ENCODE data around the gene DNM3. TPM values are rescaled to one million over a fixed set of nuclear protein-coding genes. Genes with fewer than 3 reads are reported as not detected.

Gene DNM3
- total RNA-seq, 1 experiment from 2014 or later = 2.7 TPM

DNA sequence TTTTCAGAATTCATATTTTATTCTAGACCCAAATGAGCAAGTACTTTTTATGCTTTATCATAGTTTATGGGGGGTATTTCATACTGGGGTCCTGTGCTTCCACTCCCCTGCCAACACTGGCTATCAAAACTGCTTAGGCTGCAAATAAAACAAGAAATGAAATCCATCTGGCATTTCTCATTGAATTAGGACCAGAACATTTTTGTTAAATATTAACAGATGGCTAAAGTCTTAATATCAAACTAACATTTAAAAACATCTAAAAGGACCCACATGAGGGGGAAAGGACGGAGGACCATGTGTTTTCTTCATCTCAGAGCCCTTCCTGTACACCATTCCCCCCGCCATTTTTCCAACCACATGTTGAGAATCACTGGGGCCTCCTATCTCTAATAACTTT is 411.7 kb downstream of the DNM3 start:
- Histone ChIP-seq H3K79me1 (ENCODE audit: insufficient read depth, low read depth, low read length, poor library complexity, severe bottlenecking) (no peaks in the 10 kb centered on the region), H4K20me1 (ENCODE audit: control insufficient read depth, insufficient read depth, insufficient read length) (no peaks in the 10 kb centered on the region), H2BK15ac (ENCODE audit: low read depth, low read length) (no peak overlapping the region), H3K4me2 (ENCODE audit: insufficient read depth, insufficient read length, low read length) (no peak overlapping the region), H4K91ac (ENCODE audit: insufficient read length, low read depth, low read length) (no peak overlapping the region), H2BK12ac (ENCODE audit: insufficient read length, low read depth, low read length) (no peak overlapping the region), H3K79me2 (ENCODE audit: insufficient read depth, low read length) (no peaks in the 10 kb centered on the region), H3K27ac (ENCODE audit: insufficient read length, low read depth, low read length) (no peak overlapping the region), H2BK5ac (ENCODE audit: insufficient read length, low read length) (no peak overlapping the region), H2AFZ (ENCODE audit: low read length) (no peak overlapping the region), H2BK120ac (ENCODE audit: low read depth, low read length, poor library complexity, severe bottlenecking) (no peak overlapping the region), H3K23ac (ENCODE audit: insufficient read length, low read depth, low read length) (no peak overlapping the region), H2AK5ac (ENCODE audit: insufficient read length, low read length) (no peak overlapping the region), H3K4me1 (ENCODE audit: insufficient read depth, low read length) (no peaks in the 10 kb centered on the region), H4K5ac (ENCODE audit: insufficient read length, low read depth, low read length) (no peak overlapping the region), H2BK20ac (ENCODE audit: low read depth, low read length, poor library complexity, severe bottlenecking) (no peak overlapping the region), H3T11ph (ENCODE audit: low read length) (no peak overlapping the region), H3K23me2 (ENCODE audit: insufficient read length, low read depth, low read length, poor library complexity, severe bottlenecking) (no peaks in the 10 kb centered on the region), H3K4ac (ENCODE audit: low read depth, low read length) (no peak overlapping the region), H3K27me3 (ENCODE audit: insufficient read depth, low read length) (no peaks in the 10 kb centered on the region), H3K9ac (ENCODE audit: extremely low read depth, insufficient read length, low read length) (no peak overlapping the region), H3K9me3 (ENCODE audit: control insufficient read depth, low read depth, low read length) (no peaks in the 10 kb centered on the region), H3K56ac (ENCODE audit: insufficient read length, low read depth, low read length) (no peak overlapping the region), H3K18ac (ENCODE audit: insufficient read length, low read depth, low read length) (no peak overlapping the region), H3K14ac (ENCODE audit: insufficient read depth, low read length) (no peak overlapping the region), H4K8ac (replicated peaks; ENCODE audit: insufficient read length, low read depth, low read length) (no peak overlapping the region)
- no peaks in the 10 kb centered on the region for H3K27me3 Mint-ChIP-seq (ENCODE audit: low read depth)
- H3K4me1 Mint-ChIP-seq = peaks cover 0 to 10% of the 10 kb centered on the region in 2 experiments; a peak in 2 of 4 replicates
- WGBS (ENCODE audit: extremely low coverage, insufficient read length, low lambda C conversion rate) = no CpG with 5 or more reads among the region's 2 CpGs
- no peak overlapping the region for H3K4me3 Mint-ChIP-seq
- no peak overlapping the region for H3K27ac Mint-ChIP-seq
- no peak for DNase-seq
- TF ChIP-seq, protein P1, sequence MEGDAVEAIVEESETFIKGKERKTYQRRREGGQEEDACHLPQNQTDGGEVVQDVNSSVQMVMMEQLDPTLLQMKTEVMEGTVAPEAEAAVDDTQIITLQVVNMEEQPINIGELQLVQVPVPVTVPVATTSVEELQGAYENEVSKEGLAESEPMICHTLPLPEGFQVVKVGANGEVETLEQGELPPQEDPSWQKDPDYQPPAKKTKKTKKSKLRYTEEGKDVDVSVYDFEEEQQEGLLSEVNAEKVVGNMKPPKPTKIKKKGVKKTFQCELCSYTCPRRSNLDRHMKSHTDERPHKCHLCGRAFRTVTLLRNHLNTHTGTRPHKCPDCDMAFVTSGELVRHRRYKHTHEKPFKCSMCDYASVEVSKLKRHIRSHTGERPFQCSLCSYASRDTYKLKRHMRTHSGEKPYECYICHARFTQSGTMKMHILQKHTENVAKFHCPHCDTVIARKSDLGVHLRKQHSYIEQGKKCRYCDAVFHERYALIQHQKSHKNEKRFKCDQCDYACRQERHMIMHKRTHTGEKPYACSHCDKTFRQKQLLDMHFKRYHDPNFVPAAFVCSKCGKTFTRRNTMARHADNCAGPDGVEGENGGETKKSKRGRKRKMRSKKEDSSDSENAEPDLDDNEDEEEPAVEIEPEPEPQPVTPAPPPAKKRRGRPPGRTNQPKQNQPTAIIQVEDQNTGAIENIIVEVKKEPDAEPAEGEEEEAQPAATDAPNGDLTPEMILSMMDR (conservative IDR thresholded peaks at IDR 0.05) = no peak
- H3K9me3 Mint-ChIP-seq = no peaks in the 10 kb centered on the region
- no peaks in the 10 kb centered on the region for H3K36me3 Mint-ChIP-seq (ENCODE audit: insufficient read depth in 1 of 3, low read depth in 3 of 3)
